ENCODE data around the gene KCNT1. TPM values are rescaled to one million over a fixed set of nuclear protein-coding genes. Genes with fewer than 3 reads are reported as not detected.

Gene KCNT1
- total and polyA plus RNA-seq, 11 donors, result 0.21 to 7.4 (median 1.9) TPM

DNA sequence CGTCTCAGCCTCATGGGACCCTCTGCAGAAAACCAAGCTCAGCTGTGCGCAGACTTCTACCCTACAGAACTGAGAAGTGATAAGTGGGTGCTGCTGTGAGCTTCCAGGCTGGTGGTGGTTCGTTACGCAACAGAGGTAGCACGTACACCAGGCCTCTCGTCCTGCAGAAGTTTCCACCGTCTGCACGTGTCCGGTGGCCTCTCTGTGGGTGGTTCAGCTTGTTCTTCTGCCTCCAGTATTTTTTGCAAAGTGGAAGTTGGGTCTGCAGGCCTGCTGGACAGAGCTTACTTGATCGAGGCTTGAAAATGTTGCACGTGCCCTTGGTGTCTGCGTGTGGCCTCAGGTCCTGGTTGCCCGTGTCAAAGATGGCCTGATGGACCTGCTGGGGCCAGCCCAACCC lies 27.5 kb downstream of the KCNT1 start:
- no peaks in the 10 kb centered on the region for H3K36me3 ChIP-seq
- H3K27ac ChIP-seq, result no peak overlapping the region
- WGBS, 4 donors, result 82 to 91% (median 83%) methylated on average over 4 to 13 of the region's 13 CpGs
- DNase-seq, result no peak
- H3K27me3 ChIP-seq, result peaks cover 0 to 16% (median 0%) of the 10 kb centered on the region in 9 donors
- peaks cover 0 to 19% (median 4%) of the 10 kb centered on the region in 12 donors for H3K9me3 ChIP-seq
- H3K4me3 ChIP-seq, result no peak overlapping the region
- intact Hi-C loops (cut with DNase I), result no loop called here
- no peak for ATAC-seq
- no peak for TF ChIP-seq POLR2A (IDR thresholded peaks at IDR 0.05)
- TF ChIP-seq, protein P1, sequence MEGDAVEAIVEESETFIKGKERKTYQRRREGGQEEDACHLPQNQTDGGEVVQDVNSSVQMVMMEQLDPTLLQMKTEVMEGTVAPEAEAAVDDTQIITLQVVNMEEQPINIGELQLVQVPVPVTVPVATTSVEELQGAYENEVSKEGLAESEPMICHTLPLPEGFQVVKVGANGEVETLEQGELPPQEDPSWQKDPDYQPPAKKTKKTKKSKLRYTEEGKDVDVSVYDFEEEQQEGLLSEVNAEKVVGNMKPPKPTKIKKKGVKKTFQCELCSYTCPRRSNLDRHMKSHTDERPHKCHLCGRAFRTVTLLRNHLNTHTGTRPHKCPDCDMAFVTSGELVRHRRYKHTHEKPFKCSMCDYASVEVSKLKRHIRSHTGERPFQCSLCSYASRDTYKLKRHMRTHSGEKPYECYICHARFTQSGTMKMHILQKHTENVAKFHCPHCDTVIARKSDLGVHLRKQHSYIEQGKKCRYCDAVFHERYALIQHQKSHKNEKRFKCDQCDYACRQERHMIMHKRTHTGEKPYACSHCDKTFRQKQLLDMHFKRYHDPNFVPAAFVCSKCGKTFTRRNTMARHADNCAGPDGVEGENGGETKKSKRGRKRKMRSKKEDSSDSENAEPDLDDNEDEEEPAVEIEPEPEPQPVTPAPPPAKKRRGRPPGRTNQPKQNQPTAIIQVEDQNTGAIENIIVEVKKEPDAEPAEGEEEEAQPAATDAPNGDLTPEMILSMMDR (IDR thresholded peaks at IDR 0.05), result no peak
- H3K4me1 ChIP-seq, result no peaks in the 10 kb centered on the region

DNA sequence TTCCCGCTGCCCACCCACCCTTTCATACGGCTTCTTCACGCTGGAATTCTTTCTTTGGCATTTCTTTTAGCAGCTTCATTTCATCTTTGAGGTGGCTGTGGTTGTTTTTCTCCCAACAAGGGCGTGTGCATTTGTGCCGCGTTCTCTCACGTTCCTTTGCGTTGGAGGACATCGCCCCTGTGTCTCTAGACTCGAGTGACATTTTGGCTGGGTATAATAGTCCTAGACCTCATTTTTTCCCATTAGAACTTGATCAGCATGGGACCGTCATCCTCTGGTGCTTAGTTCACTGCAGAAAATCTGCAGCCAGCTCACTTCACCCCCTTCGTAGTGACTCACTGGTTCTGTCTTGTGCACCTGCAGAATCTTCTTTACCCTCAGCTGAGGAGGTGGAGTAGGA lies 29.5 kb downstream of the KCNT1 start:
- TF ChIP-seq, protein P1 (IDR thresholded peaks at IDR 0.05), result no peak
- TF ChIP-seq POLR2A (IDR thresholded peaks at IDR 0.05), result no peak
- Histone ChIP-seq H3K27me3 (peaks cover 0 to 15% (median 7%) of the 10 kb centered on the region in 9 donors), H3K9me3 (peaks cover 0 to 19% (median 4%) of the 10 kb centered on the region in 12 donors), H3K27ac (no peak overlapping the region), H3K4me3 (no peak overlapping the region), H3K4me1 (no peaks in the 10 kb centered on the region), H3K36me3 (no peaks in the 10 kb centered on the region)
- 91 to 96% (median 95%) methylated on average over 12 of the region's 12 CpGs for WGBS, 4 donors
- no peak for DNase-seq
- ATAC-seq, result no peak
- intact Hi-C loops (cut with DNase I), result no loop called here

DNA sequence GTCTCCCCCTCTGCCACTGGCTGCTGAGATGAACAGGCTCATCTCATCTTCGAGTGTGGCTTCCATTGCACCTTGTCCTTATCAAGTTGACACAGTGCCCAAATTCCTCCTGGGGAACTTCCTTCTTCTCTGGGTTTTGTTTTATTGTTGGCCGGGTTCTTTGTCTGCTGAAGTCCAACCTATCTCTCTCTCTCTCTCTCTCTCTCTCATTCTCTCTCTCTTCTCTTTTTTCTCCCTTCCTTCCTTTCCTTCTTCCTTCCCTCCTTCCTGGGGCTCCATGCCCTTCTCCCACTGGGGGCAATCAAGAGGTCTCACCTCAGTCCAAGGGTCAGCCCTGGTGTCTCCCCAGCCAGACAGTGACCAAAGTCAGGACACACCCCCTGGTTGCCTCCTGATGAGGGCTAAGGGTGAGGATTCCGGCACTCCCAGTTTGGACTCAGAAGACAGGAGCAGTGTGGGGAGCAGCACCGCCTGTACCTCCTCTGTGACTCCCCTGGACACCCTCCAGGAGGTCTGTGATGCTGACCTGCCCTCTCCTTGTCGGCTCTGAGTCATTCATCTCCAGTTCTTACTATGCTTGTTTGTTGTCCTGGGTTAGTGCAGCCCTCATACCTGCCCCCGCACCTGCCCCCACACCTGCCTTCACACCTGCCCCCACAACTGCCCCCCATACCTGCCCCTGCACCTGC lies 30.7 kb downstream of the KCNT1 start:
- Histone ChIP-seq H3K27me3 (peaks cover 3 to 26% (median 10%) of the 10 kb centered on the region in 9 donors), H3K4me3 (no peak overlapping the region), H3K4me1 (no peaks in the 10 kb centered on the region), H3K9me3 (peaks cover 0 to 19% (median 4%) of the 10 kb centered on the region in 12 donors), H3K27ac (no peak overlapping the region), H3K36me3 (no peaks in the 10 kb centered on the region)
- no peak for ATAC-seq
- TF ChIP-seq, protein P1 (IDR thresholded peaks at IDR 0.05), result no peak
- no peak for TF ChIP-seq POLR2A (IDR thresholded peaks at IDR 0.05)
- DNase-seq, result no peak
- intact Hi-C loops (cut with DNase I), result no loop called here
- WGBS, 4 donors, result 65 to 69% (median 66%) methylated on average over 6 of the region's 6 CpGs

DNA sequence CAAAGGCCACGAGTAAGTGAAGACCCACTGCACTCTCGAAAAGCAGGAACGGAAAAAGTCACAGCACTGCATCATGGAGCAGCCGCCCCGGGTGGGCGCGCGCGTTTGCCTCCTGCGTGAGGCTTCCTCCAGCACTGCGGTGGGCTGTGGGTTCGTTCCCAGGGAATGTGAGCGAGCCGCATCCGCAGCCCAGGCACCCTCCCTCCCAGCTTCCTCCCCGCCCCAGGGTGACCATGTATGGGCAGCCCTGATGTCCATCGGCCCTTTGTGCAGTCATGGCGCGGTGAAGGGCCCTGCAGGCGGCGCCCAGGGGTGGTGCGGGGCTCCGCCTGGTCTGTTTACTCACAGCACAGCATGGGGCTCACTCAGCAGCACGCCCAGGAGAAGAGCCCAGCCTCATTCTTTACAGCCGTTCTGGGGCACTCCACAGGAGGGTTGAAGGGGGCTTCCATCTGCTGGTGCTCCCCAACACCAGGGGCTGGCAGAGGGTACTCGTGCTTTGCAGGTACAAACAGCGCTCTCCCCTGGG lies 32.7 kb downstream of the KCNT1 start:
- WGBS, 4 donors, result 78 to 90% (median 83%) methylated on average over 17 to 27 of the region's 27 CpGs
- no peaks in the 10 kb centered on the region for H3K4me1 ChIP-seq
- no peaks in the 10 kb centered on the region for H3K36me3 ChIP-seq
- TF ChIP-seq POLR2A (IDR thresholded peaks at IDR 0.05), result no peak
- TF ChIP-seq, protein P1 (IDR thresholded peaks at IDR 0.05), result no peak
- H3K9me3 ChIP-seq, result peaks cover 0 to 19% (median 4%) of the 10 kb centered on the region in 12 donors
- intact Hi-C loops (cut with DNase I), result no loop called here
- no peak for ATAC-seq
- H3K27ac ChIP-seq, result no peak overlapping the region
- H3K4me3 ChIP-seq, result no peak overlapping the region
- no peak for DNase-seq
- H3K27me3 ChIP-seq, result peaks cover 3 to 41% (median 12%) of the 10 kb centered on the region in 9 donors
